Endothelial cell of umbilical vein (primary cell): Measurements from ENCODE around the gene ZNF791. TPM values are rescaled to one million over a fixed set of nuclear protein-coding genes. Genes with fewer than 3 reads are reported as not detected.

Experiments
- BruUV-seq: library from RNA; stranded (reverse); fragments of 400-500 nt; replicated peaks from 2 replicates; lab custom pipeline; 2021; lab: Mats Ljungman, UMichigan
- CTCF ChIA-PET: fragments of 300-600, 350-600 bp; sonication (Branson Sonifier 250); formaldehyde crosslinking; loops from one replicate; lab custom pipeline; 2021; ENCODE audit warnings: antibody characterized with exemption, inconsistent platforms; lab: Charles Lee
- POLR2A ChIA-PET: fragments of 300-600, 350-600 bp; sonication (Branson Sonifier 250); formaldehyde crosslinking; loops from one replicate; lab custom pipeline; 2021; ENCODE audit warnings: antibody characterized with exemption, inconsistent platforms; lab: Charles Lee
- DNase-seq: peaks from one replicate; pipeline ENCODE4 v3.0.0-alpha.2; 2011; ENCODE audit warnings: low read depth, low spot score
- FAIRE-seq: peaks from 2 replicates; lab custom pipeline; 2011; peaks lifted over from hg19 to GRCh38; lab: Jason Lieb, UNC
- H2AFZ ChIP-seq: 2 replicates; pipeline ENCODE4 v1.6.0; 2012; ENCODE audit warnings: low read depth, low read length, control low read depth, inconsistent platforms
- H3K27ac ChIP-seq: 2 replicates; pipeline ENCODE4 v1.5.1; 2011; ENCODE audit warnings: low read depth, mild to moderate bottlenecking, control low read depth, low read length, moderate library complexity; ENCODE audit not compliant: insufficient read depth
- H3K27me3 ChIP-seq, 2 experiments: 2 replicates each; pipeline versions ENCODE4 v1.6.0 to v1.6.1; 2011; ENCODE audit warnings: low read length in 2 of 2, mixed read lengths in 1 of 2; ENCODE audit not compliant: control insufficient read depth in 2 of 2, insufficient read depth in 2 of 2
- H3K36me3 ChIP-seq, 2 experiments: 2 replicates in 1 of 2; 3 replicates in 1 of 2; pipeline ENCODE4 v1.5.1; 2011; ENCODE audit warnings: low read length in 2 of 2, mild to moderate bottlenecking in 1 of 2, moderate library complexity in 1 of 2; ENCODE audit not compliant: control insufficient read depth in 2 of 2, insufficient read depth in 2 of 2; ENCODE audit errors: extremely low read depth in 1 of 2
- H3K4me1 ChIP-seq: 3 replicates; pipeline ENCODE4 v1.5.1; 2011; ENCODE audit warnings: mild to moderate bottlenecking, low read length; ENCODE audit not compliant: control insufficient read depth, insufficient read depth; ENCODE audit errors: extremely low read depth
- H3K4me2 ChIP-seq: 2 replicates; pipeline ENCODE4 v1.6.1; 2011; ENCODE audit warnings: low read length, control low read depth, mixed read lengths; ENCODE audit not compliant: insufficient read depth
- H3K4me3 ChIP-seq, 3 experiments: fragments of 200-600 bp in 1 of 3; sonication (generic), shearing (Covaris generic) in 1 of 3; replicated peaks in 1 of 3; 2 replicates each; pipeline ENCODE4 v1.5.1; 2011 to 2016; ENCODE audit warnings: control low read depth in 3 of 3, low read length in 3 of 3, mild to moderate bottlenecking in 2 of 3, inconsistent platforms in 1 of 3, low read depth in 1 of 3, moderate library complexity in 1 of 3; ENCODE audit not compliant: insufficient read depth in 1 of 3
- H3K79me2 ChIP-seq: 2 replicates; pipeline ENCODE4 v1.6.0; 2012; ENCODE audit warnings: low read length, inconsistent platforms; ENCODE audit not compliant: control insufficient read depth, insufficient read depth
- H3K9ac ChIP-seq: replicated peaks from 2 replicates; pipeline ENCODE3; 2011; ENCODE audit warnings: low read length, control low read depth; ENCODE audit not compliant: insufficient read depth; ENCODE audit errors: extremely low read depth
- H3K9me1 ChIP-seq: replicated peaks from 3 replicates; pipeline ENCODE4 v1.6.0; 2011; ENCODE audit warnings: mild to moderate bottlenecking, low read length; ENCODE audit not compliant: control insufficient read depth, insufficient read depth; ENCODE audit errors: extremely low read depth
- H3K9me3 ChIP-seq: replicated peaks from 2 replicates; pipeline ENCODE4 v1.5.1; 2012; ENCODE audit warnings: low read length, inconsistent platforms; ENCODE audit not compliant: control insufficient read depth, insufficient read depth
- H4K20me1 ChIP-seq: replicated peaks from 2 replicates; pipeline ENCODE3; 2011; ENCODE audit warnings: mild to moderate bottlenecking, low read length; ENCODE audit not compliant: control insufficient read depth, insufficient read depth; ENCODE audit errors: extremely low read depth
- EZH2 ChIP-seq: IDR thresholded peaks from 2 replicates; pipeline ENCODE4 v1.6.1; 2012; ENCODE audit warnings: borderline replicate concordance, low read depth, mild to moderate bottlenecking, moderate library complexity, low read length, inconsistent platforms; ENCODE audit not compliant: severe bottlenecking
- FOS ChIP-seq: IDR thresholded peaks from 2 replicates; pipeline ENCODE4 v1.6.1; 2011; ENCODE audit warnings: mild to moderate bottlenecking, low read length, moderate library complexity, borderline replicate concordance; ENCODE audit not compliant: insufficient read depth
- GATA2 ChIP-seq: IDR thresholded peaks from 2 replicates; pipeline ENCODE4 v1.7.0; 2011; ENCODE audit warnings: low read depth, mild to moderate bottlenecking, moderate library complexity, mixed read lengths, low read length; ENCODE audit not compliant: insufficient read length, insufficient read depth
- MYC ChIP-seq: IDR thresholded peaks from one replicate; pipeline ENCODE4 v1.6.1; 2011; ENCODE audit warnings: mild to moderate bottlenecking, low read depth, low read length
- POLR2A ChIP-seq: IDR thresholded peaks from 2 replicates; pipeline ENCODE4 v1.6.1; 2012; ENCODE audit warnings: low read depth, mild to moderate bottlenecking, control low read depth, low read length
- dilution Hi-C: fragments of 300-500 bp; cut with MboI; formaldehyde crosslinking; loops from one replicate; pipeline ENCODE4 v1.15.0; 2019; ENCODE audit warnings: low sequenced_read_pairs; ENCODE audit not compliant: extremely low pct_ligation_motif_present
- intact Hi-C: fragments of 100-400 bp; cut with micrococcal nuclease; formaldehyde crosslinking; loops from one replicate; pipeline ENCODE4 v1.10.0; 2022
- polyA plus RNA-seq, 4 experiments: library from polyadenylated mRNA; depleted of rRNA in 3 of 4; stranded (reverse) in 3 of 4; unstranded in 1 of 4; fragments of >200 nt; gene quantifications; 2 replicates each; pipeline versions ENCODE4 v1.2.1 to v1.2.3, GENCODE V29; 2011 to 2012; ENCODE audit warnings: missing spikeins in 1 of 4
- total RNA-seq: library from RNA; stranded (reverse); gene quantifications from 2 replicates; pipeline ENCODE4 v1.2.3, GENCODE V29; 2021
- TF ChIP-seq, protein P1 (sequence below): IDR thresholded peaks from 2 replicates; pipeline ENCODE4 v1.6.1; 2011; ENCODE audit not compliant: insufficient read depth, insufficient read length

The ZNF791 gene
- total and polyA plus RNA-seq, 2 donors (not counting 3 experiments of a cell fraction or from before 2014, with no cell fraction given) = 8.3 to 21.8 TPM

DNA sequence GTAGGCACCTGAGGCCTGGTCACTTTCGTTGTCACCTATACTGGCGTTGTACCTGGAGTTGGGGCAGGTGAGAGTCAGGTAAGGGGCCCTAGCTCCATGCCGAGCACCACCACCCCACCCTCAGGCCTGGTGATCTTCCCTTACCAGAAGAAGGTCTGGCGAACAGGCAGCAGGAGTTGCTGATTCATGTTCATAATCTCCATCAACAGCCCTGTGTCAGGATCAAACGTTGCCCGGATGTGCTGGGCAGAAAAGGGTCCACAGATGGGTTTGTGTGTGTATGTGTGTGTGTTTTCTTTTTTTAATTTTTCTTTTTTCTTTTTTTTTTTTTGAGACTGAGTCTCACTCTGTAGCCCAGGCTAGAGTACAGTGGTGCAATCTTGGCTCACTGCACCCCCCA, 41.5 kb downstream of the ZNF791 start:
- H3K4me1 ChIP-seq = no peaks in the 10 kb centered on the region
- no peak for TF ChIP-seq GATA2
- no peak overlapping the region for H2AFZ ChIP-seq
- POLR2A ChIA-PET = no interaction called here
- no peak overlapping the region for H3K4me3 ChIP-seq
- no peaks in the 10 kb centered on the region for H3K79me2 ChIP-seq
- no peaks in the 10 kb centered on the region for H3K9me1 ChIP-seq
- dilution Hi-C loops = no loop called here
- no peaks in the 10 kb centered on the region for H3K36me3 ChIP-seq
- no peak overlapping the region for H3K9ac ChIP-seq
- no peak overlapping the region for H3K27ac ChIP-seq
- no peak for FAIRE-seq
- DNase-seq = no peak
- intact Hi-C loops = no loop called here
- H3K27me3 ChIP-seq = no peaks in the 10 kb centered on the region
- no peak overlapping the region for H3K4me2 ChIP-seq
- BruUV-seq = no TSS peak
- CTCF ChIA-PET = interaction anchor here (0.7 kb wide), 1 partner anchor 12 kb away, joined by 3 read pairs; no protein-coding TSS in a partner anchor
- no peaks in the 10 kb centered on the region for H3K9me3 ChIP-seq
- H4K20me1 ChIP-seq = no peaks in the 10 kb centered on the region

DNA sequence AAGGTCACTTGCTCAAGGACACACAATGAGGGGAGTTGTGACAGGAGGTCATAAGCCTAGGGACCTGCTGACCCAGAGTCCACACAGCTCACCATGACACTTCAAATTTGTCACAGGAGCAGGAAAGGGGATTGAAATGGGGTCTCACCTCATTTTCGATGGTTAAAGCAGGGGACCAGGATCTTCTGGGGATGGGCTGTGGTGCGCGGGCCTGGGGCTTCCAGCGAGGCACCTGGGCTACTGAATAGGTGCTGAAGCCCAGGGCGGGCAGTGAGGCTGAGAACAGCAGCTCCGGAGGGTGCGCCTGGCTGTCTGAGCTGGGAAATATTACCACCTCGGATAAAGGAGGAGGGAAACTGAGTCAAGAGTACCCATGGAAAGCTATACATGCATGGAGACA, 44.8 kb downstream of the ZNF791 start:
- Histone ChIP-seq H3K9ac (no peak overlapping the region), H3K4me2 (no peak overlapping the region), H3K36me3 (peaks cover 0 to 1% of the 10 kb centered on the region in 2 experiments), H3K79me2 (no peaks in the 10 kb centered on the region), H3K9me1 (no peaks in the 10 kb centered on the region), H3K4me3 (no peak overlapping the region), H4K20me1 (no peaks in the 10 kb centered on the region), H3K9me3 (no peaks in the 10 kb centered on the region), H3K27me3 (no peaks in the 10 kb centered on the region), H3K27ac (no peak overlapping the region), H2AFZ (no peak overlapping the region), H3K4me1 (no peaks in the 10 kb centered on the region)
- ChIA-PET POLR2A (no interaction called here), CTCF (interaction anchor here (1.3 kb wide), 1 partner anchor 15 kb away, joined by 6 read pairs; no protein-coding TSS in a partner anchor)
- intact Hi-C loops = no loop called here
- TSS peak; percentile 7 for BruUV-seq
- FAIRE-seq (no peak), DNase-seq (no peak)
- no peak for TF ChIP-seq FOS
- TF ChIP-seq POLR2A = no peak
- TF ChIP-seq, protein P1, sequence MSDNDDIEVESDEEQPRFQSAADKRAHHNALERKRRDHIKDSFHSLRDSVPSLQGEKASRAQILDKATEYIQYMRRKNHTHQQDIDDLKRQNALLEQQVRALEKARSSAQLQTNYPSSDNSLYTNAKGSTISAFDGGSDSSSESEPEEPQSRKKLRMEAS = no peak
- no peak for TF ChIP-seq GATA2
- TF ChIP-seq MYC = no peak
- TF ChIP-seq EZH2 = no peak
- dilution Hi-C loops = no loop called here
